Hippocampal formation (tissue), 2 donors: Measurements from ENCODE around the gene BCAS1.
"Not testable (repeated sequence)": the region's sequence is repeated elsewhere in the genome, so short reads cannot be mapped to it uniquely, and the experiment has no call there.

ENCODE experiments used
- DNase-seq, 2 donors: peaks; one replicate each; lab custom pipeline; 2025; lab: John Stamatoyannopoulos, UW

Gene BCAS1

DNA sequence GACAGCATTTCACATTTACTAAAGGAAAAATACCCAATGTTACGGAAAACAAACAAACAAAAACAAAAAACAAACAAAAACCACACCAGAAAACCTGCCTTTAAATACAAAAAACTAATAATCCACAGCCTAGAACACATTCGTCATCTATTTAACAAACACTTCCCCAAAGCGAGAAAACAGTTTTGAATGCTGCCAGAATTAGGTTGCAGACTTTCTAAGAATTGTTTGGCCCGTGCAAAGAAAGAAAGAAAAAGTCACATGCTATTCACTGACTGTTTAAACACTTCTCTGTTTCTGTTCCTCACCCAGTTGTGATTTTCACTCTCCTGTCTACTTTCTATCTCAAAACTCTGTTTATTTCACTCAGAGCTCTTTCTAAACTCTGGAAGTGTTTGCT is 52.5 kb downstream of the BCAS1 start:
- no peak for DNase-seq

DNA sequence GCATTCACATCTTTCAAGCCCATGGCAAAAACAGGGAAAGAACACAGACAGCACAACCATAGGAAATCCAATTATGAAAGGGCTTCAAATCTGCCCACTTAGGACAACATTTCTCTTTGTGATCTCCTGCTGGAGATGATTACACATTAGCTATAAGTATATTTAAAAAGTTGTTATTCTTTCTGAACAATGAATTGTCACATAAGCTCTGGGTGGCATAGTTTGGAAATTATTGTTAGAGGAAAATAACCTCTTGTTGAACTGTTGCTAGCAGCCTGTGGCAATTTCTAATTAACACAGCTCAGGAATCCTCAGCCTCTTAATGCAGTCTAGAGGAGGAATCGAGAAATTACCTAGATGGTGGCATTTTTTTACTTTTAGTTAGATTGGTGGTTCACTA is 54.9 kb downstream of the BCAS1 start:
- no peak for DNase-seq

DNA sequence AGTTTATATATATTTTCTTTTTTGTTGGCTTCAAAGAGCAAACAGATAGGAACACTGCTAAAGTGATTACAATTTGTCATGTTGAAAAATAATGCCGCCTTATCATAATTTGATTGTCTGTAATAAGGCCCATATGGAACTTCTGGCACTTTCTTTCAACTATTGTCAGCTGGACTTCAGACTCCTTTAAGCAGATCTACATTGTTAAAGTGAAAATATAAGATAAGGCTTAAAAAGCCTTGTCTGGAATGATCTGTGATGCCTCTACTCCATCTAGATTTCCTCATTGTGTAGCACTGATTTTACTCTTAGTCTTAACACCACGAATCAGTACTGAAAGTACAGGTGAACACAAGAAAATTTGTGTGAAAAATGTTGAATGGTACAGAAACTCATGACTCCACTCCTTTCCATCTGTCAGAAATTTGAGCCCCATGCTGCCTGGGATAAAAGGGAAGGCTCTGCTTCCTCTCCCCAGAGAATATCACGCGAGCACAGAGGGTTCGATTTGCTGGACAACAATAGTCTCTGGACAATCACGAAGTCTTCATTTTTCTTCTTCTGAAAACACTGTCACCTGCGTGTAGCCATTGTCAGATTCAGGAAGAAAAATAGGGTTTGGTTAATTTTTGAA is 56.0 kb downstream of the BCAS1 start:
- DNase-seq: no peak

DNA sequence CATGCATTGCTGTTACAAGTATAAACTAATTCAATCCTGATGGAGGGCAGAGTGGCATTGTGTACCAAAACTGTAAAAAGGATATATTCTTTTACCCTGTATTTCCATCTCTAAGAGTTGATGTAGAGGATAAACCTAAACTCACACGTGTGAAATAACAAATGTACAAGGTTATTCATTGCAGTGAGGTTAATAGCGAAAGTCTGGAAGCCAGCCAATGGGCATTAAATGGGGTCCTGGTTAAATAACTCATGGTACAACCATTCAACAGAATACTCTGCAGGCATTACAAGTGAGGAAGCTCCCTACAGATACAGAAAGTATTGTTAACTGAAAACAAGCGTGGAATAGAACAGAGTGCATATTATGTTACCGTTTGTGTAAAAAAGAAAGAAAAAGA is 56.9 kb downstream of the BCAS1 start:
- peak in 1 of 2 donors; percentile 24 for DNase-seq

DNA sequence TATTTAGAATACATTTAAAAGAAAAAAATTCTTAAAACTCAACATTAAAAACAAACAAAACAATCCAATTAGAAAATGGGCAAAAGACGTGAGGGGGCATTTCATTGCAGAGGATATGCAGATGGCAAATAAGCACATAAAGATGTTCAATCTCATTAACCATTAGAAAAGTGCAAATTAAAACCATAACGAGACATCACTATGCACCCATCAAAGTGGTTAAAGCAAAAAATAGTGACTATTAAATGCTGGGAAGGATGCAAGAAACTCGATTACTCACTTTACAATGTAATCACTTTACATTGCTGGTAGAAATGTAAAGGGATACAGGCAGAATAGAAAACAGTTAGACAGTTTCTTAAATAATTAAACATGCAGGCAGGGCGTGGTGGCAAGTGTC is 59.0 kb downstream of the BCAS1 start:
- no peak for DNase-seq

DNA sequence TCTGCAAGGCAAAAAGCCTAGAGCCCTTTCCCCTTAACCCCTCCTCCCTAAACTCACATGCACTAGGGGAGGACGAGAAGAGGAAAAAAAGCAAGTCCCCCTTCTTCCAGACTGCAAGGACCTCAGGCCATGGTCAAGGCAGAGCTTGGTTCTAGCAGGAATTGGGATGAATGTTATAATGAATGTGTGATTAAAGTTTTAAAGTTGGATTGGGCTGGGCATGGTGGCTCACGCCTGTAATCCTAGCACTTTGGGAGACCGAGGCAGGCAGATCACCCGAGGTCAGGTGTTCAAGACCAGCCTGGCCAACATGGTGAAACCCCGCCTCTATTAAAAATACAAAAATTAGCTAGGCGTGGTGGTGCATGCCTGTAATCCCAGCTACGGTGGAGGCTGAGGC is 64.2 kb downstream of the BCAS1 start:
- DNase-seq: not testable (repeated sequence)

DNA sequence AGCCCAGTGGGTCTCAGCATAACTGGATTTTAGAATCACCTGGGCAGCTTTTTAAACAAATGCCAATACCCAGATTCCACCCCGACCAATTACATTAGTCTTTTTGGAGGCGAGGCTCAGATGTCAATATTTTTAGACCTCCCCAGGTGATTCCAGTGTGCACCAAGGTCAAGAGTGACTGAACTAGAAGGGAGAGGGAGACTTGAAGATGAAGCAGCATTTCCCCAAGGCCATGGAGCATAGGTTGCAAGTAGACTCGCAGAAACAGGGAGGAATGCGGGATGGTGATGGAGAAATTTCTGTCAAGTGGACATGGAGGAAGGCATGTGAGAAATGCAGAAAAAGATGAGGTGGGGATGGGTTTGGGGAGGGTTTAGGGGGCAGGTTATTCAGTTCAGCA is 64.9 kb downstream of the BCAS1 start:
- DNase-seq: no peak

DNA sequence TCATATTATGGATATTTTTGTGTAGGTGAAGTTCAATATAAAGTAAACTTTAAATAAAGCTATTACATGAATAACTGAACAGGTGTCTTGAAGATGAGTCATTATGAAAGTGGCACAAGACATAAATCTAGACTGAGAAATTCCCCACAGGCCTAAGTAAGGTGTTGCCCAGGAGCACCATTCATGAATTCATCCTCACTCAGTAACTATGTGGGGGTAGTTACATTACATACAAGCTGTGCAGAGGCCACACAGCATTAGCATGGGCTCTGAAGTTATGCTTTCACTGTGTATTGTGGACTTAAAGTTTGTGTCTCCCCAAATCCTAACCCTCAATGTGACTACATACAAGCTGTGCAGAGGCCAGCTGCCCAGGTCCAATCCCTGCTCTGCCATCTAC is 65.9 kb downstream of the BCAS1 start:
- no peak for DNase-seq

DNA sequence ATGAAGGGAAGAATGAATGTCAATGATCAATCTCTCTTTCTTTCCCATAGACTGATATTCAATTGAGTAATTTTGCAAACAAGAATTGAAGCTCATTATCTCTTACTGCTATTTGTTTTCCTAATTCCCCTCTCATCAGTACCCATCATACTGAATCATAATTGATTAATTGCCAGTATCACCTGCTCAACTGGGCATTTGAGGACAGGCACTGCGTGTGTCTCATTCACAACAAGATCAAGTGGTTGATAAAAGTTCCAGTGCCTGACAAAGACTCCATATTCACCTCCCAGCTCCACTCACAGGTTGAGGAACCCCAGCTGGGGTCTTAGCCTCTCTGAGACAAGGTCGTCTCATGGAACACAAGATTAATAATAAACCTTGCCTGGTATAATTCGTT is 67.7 kb downstream of the BCAS1 start:
- no peak for DNase-seq

DNA sequence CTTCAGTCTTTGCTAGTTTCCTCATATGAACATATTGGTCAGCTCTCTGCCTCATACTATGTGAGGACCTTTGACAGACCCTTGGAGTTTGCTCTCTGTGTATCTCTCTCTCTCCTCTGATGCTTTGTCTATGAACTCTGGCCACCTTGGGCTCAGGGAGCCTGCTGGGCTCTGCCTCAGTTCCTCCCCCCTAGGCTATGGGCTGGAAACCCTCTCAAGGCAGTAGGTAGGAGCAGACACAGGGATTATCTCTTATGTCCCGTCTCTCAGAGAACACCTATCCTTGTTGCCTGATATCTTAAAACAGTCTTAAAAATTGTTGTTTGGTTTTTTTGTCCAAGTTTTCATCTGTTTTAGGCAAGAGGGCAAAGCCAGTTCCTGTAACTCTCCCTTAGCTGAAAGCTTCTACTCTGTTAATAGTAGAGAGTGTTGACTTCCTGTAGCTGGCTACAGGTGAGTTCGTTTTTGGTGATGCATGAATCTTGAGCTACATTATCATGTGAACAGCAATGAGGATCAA is 68.3 kb downstream of the BCAS1 start:
- DNase-seq: no peak

DNA sequence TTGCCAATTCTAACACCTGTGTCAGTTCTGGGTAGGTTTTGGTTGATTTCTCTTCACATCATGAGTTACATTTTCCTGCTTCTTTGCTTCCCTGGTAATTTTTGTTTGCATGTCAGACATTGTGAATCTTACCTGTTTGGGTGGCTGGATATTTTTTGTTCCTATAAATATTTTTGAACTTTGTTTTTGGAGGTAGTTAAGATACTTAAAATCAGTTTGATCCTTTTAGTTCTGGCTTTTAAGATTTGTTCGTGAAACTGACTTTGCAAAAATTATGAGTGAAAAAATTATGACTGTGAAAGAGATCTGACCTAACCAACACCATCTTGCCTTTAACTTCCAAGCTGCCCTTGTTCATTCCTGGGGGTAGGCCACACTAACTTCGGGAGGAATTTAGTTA is 69.5 kb downstream of the BCAS1 start:
- DNase-seq: no peak

DNA sequence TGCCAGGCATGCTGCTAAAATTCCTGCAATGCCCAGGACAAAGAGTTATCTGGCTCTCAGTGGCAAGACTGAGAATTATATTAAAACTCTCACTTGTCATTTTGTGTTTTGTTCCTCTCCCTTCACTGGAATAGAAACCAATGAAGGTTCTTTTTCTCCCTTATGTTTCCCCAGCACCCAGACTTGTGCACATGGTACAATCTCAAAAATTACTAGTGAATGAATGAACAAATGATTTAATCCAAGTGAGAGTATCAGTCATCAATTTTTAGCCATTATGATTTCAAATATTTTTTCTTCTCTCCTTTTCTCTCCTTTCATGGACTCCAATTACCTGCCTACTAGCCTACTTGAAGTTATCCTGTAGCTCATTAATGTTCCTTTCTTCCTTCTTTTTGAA is 70.1 kb downstream of the BCAS1 start:
- DNase-seq: no peak

DNA sequence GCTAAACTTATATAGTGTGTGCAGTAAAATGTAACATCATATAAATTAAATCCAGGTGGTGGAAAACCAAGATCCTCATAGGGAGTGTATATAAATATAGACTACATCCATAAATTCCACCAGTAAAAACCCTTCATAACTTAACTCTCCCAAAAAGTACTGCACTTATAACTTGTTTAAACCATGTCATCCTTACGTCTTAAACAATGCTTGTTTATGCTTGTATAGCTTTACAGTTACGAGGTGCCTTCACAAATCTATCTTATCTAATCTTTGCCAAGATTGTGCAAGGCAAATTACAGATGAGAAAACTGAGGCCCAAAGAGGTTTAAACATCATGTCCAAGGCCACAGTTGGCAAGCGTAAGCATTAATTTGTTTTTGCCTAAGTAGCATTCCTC is 71.3 kb downstream of the BCAS1 start:
- no peak for DNase-seq

DNA sequence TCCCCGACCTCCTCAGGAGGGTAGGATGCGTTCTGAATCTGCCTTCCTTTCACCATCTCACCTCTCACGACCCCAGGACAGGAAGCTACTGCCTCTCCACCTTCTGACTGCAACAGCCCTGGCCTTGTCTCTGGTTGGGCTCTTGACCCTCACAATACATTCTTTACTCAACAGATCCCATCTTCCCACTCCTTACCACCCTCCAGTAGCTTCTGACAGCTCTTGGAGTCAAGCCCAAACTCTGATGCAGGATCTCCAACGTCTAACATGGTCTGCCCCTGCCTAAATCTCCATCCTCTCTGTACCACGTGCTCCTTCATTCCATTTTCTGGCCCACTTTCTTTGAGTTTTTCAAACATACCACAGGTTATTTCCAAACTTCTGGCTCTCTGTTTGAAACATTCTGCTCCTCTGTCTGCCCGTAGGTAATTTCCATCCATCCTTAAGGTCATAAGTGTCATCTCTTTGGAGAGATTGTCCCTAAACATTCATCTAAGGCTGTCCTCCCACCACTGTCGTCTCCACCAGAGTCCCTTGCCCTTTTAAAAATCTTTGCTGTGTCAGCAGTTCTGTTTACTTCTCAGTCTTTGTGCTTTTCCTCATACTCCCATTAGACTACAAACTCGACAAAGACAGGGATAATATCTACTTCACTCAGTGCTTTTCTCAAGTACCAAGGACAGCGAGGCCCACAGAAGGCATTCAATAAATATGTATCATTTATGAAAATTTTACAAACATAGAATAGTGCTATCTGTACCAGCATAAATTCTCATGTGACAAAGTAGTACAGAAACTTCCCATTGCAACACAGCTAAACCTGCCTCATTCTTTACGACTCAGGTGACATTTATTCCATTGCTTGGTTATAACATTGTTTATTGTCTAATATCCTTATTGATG is 73.6 kb downstream of the BCAS1 start:
- DNase-seq: no peak

DNA sequence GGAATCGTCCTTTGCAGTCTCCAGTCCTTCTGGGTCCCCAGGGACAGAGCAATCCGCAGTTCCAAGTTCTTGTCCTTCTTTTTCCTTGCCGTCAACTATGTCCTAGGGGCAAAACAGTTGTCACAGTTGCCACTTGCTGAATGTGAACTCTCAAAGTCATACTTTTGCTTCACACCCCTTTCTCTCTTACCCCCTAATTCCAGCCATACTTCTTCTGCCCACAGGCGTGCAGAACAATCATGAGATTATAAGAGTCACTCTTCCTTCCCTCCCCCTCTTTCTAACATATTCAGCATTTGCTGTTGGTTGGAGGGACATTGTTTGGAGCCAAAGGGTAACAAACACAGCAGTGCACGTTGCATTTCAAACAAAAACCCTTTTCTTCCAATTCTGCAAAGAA is 74.4 kb downstream of the BCAS1 start:
- no peak for DNase-seq

DNA sequence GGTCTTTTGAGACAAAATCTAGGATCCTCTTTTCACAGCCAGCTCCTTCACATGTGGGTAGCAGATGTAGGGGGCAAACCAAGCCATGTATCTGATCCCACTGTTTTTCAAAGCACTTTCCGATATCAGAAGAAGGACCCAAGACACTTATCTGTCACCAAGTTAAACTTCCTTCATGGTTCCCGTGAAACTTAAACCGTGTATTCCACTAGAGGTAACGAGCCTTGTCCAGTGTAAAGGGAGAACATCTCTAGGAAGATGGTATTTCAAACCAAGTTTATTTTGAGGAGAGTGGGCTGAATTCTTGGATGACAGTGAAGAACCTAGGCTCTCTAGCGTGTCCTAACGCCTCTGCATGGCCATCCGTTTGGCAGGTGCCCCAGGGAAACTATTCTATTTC is 76.3 kb downstream of the BCAS1 start:
- DNase-seq: no peak

DNA sequence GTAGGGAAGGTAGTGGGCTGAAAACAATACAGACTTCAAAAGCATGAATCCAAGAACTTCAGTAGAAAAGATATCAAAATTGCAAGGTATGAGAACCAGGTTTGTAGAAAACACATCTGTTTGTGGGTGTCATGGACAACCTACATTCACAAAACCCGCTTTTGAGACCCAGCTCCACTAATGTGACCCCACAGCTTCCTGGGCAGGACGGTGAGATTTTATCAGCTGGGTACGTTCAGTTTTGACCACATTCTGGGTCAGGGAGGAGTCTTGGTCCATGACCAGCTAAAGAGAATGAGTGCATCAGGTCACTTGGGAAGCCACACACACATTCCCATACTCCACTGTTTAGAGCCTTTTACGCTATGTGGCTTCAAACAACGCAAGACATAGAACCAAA is 77.1 kb downstream of the BCAS1 start:
- DNase-seq: no peak

DNA sequence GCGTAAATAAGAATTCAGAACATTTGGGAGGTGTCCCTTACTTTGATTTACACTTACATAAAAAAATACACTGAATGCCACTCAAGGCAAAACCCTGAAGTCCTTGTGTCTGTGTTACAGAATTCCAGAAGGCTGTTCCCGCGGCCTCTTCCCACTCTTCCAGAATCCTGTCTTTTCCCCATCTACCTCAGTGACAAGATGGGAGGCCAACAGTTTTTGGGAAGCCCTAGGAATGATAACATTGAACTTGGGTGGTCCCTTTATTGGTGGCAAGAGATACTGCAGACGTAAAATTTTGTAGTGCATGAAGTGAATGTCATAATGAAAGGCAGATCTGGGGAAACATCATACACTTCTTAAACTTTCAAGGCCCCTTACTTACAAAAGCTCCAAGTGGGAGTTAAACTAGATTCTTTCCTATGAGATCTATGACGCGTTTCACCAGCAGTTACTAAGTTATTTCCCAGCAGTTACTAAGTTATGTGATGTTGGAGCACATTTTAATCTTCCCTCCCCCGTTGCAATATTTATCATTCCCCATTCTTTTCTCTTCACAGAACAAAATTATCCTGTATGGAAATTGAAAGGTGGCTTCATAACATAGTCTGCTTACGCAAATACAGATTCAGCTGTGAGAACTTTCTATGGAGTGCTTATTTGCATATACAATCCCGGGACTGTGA is 79.5 kb downstream of the BCAS1 start:
- DNase-seq: no peak

DNA sequence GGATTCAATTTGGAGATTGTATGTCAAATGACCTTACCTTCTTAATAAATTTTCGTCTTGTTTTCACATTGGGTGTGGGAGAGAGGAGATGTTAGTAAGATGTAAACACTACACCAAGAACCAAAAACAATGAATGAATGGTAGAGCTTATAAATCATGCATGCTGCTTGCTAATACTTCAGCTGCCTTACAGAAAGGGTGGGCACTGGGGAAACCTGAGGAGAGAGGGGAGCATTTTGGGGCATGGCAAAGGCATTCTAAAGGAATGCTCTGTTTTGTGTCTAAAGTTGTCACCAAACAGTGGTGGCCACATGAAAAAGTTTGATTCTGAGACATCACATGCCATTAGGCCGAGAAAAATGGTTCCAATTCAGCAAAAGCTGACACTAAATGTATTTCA is 80.4 kb downstream of the BCAS1 start:
- no peak for DNase-seq

DNA sequence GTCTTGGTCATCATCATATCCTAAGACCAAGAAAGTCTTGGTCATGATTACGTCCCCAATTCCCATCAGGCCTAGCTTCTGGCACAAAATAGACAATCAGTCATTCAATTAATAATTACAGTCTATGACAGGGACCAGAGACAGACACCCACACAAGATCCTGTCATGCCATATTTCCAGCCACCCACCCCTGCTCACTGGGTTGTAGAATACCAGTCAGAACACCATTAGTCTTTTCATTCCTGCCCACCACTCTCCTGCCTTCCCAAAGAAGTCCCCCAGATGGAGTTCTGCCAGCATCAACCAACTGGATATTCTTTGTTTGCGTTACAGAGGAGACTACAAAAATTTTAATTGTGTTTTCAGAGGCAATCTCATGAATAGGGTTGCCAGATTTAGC is 81.0 kb downstream of the BCAS1 start:
- DNase-seq: no peak

DNA sequence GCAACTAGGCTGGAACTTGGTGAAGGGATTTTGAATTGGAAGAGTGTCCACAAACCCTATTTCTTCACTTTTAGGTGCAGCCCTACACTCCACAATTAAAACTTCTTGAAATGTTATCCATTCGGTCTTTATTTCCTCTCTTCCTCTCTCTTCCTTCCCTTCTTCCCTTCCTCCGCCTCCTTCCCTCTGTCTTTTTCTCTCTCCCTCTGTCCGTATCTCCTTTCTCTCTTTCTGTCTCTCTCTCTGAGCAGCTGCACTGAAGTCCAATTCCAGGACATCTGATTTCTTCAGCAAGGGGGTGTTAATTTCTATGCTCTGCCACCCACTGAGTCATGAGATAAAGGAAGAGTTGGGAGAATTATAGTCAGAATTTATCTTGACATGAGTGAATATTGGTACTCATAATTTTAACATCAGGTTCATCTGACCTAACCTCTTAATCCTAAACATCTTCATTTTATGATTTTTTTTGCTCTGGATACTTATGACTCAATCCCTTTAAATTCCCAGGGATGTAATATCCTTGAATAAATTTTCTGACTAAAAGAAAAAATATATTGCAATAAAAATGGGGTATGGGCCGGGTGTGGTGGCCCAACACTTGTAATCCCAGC is 84.2 kb downstream of the BCAS1 start:
- no peak for DNase-seq

DNA sequence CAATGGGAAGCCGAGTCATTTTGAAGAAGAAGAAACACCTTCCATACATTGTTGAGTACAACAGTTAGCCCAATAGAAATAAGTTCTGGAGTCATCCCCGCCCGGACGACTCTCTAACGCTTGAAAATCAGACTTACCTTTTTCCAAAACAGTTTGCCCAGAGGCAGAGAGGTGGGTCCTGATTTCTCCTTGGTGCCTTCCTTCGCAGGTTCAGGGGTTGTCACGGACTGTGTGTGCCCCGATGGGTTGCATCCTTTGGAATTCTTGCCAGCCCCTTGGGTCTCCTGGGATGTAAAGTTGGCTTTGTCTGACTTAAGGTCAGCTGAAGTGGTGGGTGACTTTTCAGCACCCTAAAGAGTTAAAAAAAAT is 85.3 kb downstream of the BCAS1 start:
- DNase-seq: no peak
